K562 (cell line): ENCODE data around the gene ZER1. TPM values are rescaled to one million over a fixed set of nuclear protein-coding genes. Genes with fewer than 3 reads are reported as not detected.
A peak's percentile ranks its signal among the peaks of the same experiment; 100 is the strongest.

Experiments used
- GTF2A2 ChIP-seq: IDR thresholded peaks from 2 replicates; pipeline ENCODE4 v1.6.1; 2016; ENCODE audit warnings: mild to moderate bottlenecking, missing genetic modification characterization, missing compliant biosample characterization
- HNRNPH1 ChIP-seq: fragments of 200-400 bp; formaldehyde crosslinking; optimal IDR thresholded peaks from 2 replicates; pipeline ENCODE3; 2017; ENCODE audit warnings: low read depth, mild to moderate bottlenecking, low read length, moderate library complexity
- HNRNPLL ChIP-seq: fragments of 200-400 bp; formaldehyde crosslinking; IDR thresholded peaks from 2 replicates; pipeline ENCODE4 v1.6.1; 2017; ENCODE audit warnings: low read length, low read depth, mild to moderate bottlenecking; ENCODE audit not compliant: poor library complexity, severe bottlenecking
- NFRKB ChIP-seq: fragments of 450-650 bp; IDR thresholded peaks from 2 replicates; pipeline ENCODE4 v1.6.1; 2016; ENCODE audit warnings: low read depth
- NR2C2 ChIP-seq, 2 experiments: fragments of 200-800 bp in 1 of 2; sonication (Bioruptor generic) in 1 of 2; sonication (generic) in 1 of 2; formaldehyde crosslinking in 1 of 2; IDR thresholded peaks; 2 replicates each; pipeline versions ENCODE4 v1.6.1 to v1.8.0; 2016 to 2022; ENCODE audit warnings: mild to moderate bottlenecking in 1 of 2, missing compliant biosample characterization in 1 of 2, missing genetic modification characterization in 1 of 2, missing genetic modification reagents in 1 of 2
- PHF8 ChIP-seq: fragments of 200-600 bp; sonication (generic); IDR thresholded peaks from 2 replicates; pipeline ENCODE4 v1.6.1; 2012; ENCODE audit warnings: mixed run types, mild to moderate bottlenecking, inconsistent platforms, low read length, moderate library complexity, borderline replicate concordance
- SIN3A ChIP-seq, 2 experiments: fragments of 150-350 bp in 1 of 2; IDR thresholded peaks; 2 replicates each; pipeline ENCODE4 v1.6.1; 2011 to 2016; ENCODE audit warnings: borderline replicate concordance in 2 of 2, low read depth in 2 of 2, low read length in 2 of 2, mild to moderate bottlenecking in 2 of 2, moderate library complexity in 2 of 2; ENCODE audit not compliant: control insufficient read depth in 1 of 2
- SMARCB1 ChIP-seq: IDR thresholded peaks from 2 replicates; pipeline ENCODE4 v1.6.1; 2011; ENCODE audit warnings: improper control_type of control experiment, low read depth; ENCODE audit not compliant: insufficient read length
- SMC3 ChIP-seq: conservative IDR thresholded peaks from 2 replicates; pipeline ENCODE4 v1.6.1; 2011; ENCODE audit warnings: low read depth, low read length, improper control_type of control experiment; ENCODE audit not compliant: insufficient read depth
- XRCC4 ChIP-seq: IDR thresholded peaks from one replicate; pipeline ENCODE4 v1.6.1; 2011; ENCODE audit not compliant: insufficient read depth, insufficient read length; ENCODE audit errors: extremely low read depth
- ZFPM2 ChIP-seq: fragments of 250-450 bp; sonication (Bioruptor Pico); IDR thresholded peaks from 2 replicates; pipeline ENCODE4 v1.5.1; 2022; ENCODE audit warnings: mild to moderate bottlenecking
- polyA plus RNA-seq, 8 experiments: library from polyadenylated mRNA; depleted of rRNA in 4 of 8; stranded (reverse) in 5 of 8; unstranded in 3 of 8; fragments of >200 nt; fragmentation: Nextera tagmentation in 2 of 8; fragmentation: Illumina TruSeq in 1 of 8; extraction: Ambion mirVana in 2 of 8; extraction: Trizol in 1 of 8; gene quantifications; 2 replicates each; pipeline versions ENCODE4 v1.2.1 to v1.2.3, GENCODE V29; 2011 to 2014; ENCODE audit warnings: inconsistent platforms in 1 of 8, missing spikeins in 1 of 8
- total RNA-seq, 7 experiments: library from RNA; depleted of rRNA in 6 of 7; stranded (reverse); fragments of >200 nt in 6 of 7; fragmentation: Illumina TruSeq in 2 of 7; extraction: Trizol in 2 of 7; gene quantifications; 2 replicates each; pipeline versions ENCODE4 v1.2.1 to v1.2.3, GENCODE V29; 2011 to 2021; ENCODE audit warnings: low replicate concordance in 1 of 7
- TF ChIP-seq, protein P1 (sequence below): fragments of 250-450 bp; sonication (Bioruptor Pico); IDR thresholded peaks from 2 replicates; pipeline ENCODE4 v1.5.0; 2020; ENCODE audit warnings: mild to moderate bottlenecking
- TF ChIP-seq, protein P2 (sequence below), 3 experiments: fragments of 200-800 bp in 1 of 3; fragments of 250-450 bp in 1 of 3; fragments of 450-650 bp in 1 of 3; sonication (Bioruptor Pico) in 1 of 3; sonication (Bioruptor generic) in 1 of 3; formaldehyde crosslinking in 1 of 3; IDR thresholded peaks; 2 replicates each; pipeline versions ENCODE4 v1.6.1 to v1.8.0; 2016 to 2022; ENCODE audit warnings: mild to moderate bottlenecking in 2 of 3, missing genetic modification characterization in 2 of 3, missing compliant biosample characterization in 1 of 3, moderate library complexity in 1 of 3
- TF ChIP-seq, protein P3 (sequence below): fragments of 250-450 bp; sonication (Bioruptor Pico); IDR thresholded peaks from 2 replicates; pipeline ENCODE4 v1.8.0; 2021; ENCODE audit warnings: borderline replicate concordance, mild to moderate bottlenecking, moderate library complexity; ENCODE audit not compliant: poor library complexity, severe bottlenecking
- TF ChIP-seq, protein P4 (sequence below): fragments of 450-650 bp; IDR thresholded peaks from 2 replicates; pipeline ENCODE4 v1.6.1; 2014; ENCODE audit warnings: low read depth, mild to moderate bottlenecking, moderate library complexity, borderline replicate concordance

Gene ZER1
- total and polyA plus RNA-seq, 9 of the 15 experiments (the other 6 are each of a cell fraction or from before 2014, with no cell fraction given) = 0.07 to 10.7 (median 6.2) TPM

DNA sequence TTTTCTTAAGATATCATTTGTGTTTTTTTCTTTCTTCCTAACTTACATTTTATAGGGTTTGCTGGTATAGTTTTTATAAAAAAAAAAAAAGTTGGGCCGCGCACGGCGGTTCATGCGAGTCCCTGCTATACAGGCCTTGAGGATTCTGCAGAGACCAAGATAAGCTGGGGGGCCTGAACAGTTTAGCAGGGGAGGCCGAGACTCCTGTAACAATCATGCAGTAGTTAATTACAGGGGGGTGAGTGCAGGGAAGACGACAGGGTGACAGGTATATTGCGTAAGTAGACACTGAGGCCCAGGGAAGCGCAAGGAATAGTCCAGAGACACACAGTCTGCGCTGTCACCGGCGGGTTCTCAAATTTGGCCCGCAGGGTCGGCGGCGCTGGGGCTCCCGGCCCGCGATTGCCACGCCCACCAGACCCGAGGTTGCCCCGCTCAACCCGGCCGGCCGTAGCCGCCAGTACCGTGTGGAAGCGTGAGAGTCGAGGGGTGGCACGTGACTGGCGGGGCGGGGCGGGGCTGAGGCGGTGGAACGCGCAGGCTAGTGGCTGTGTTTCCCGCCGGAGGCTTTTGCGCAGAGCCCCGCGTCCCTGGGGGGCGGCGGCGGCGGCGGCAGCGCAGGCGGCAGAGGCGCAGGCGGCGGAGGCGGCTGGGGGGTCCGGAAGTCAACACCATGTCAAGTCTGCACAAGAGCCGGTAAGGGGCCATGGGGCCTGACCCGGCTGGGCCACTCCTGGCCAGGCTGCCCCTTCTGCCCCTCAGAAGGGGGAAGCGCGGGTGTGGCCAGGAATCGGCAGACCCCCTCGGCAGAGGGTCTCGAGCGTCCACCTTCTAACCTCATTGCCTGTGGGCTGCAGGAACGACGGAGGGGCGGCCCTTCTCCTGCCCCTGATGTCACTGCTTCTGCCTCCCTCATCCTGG lies 15.2 kb upstream of the ZER1 start, which contains the start of gene TBC1D13 (continued):
- TF ChIP-seq SIN3A (IDR thresholded peaks at IDR 0.05; ENCODE audit: borderline replicate concordance in 2 of 2, control insufficient read depth in 1 of 2, low read depth in 2 of 2, low read length in 2 of 2) (peak; percentile 67 to 72; a peak in 3 of 4 replicates), SMC3 (no peak), SMARCB1 (no peak), HNRNPH1 (no peak), XRCC4 (no peak), NR2C2 (CRISPR knock-in tag; IDR thresholded peaks at IDR 0.05) (0 out of 2 replicates have a peak, but pooled peaks have one; percentile 48), NR2C2 (tag; IDR thresholded peaks at IDR 0.05) (peak; percentile 77), HNRNPLL (peak; percentile 84), ZFPM2 (no peak), PHF8 (peak; percentile 91), NFRKB (peak; percentile 52), GTF2A2 (tag) (no peak)
- TF ChIP-seq, protein P1, sequence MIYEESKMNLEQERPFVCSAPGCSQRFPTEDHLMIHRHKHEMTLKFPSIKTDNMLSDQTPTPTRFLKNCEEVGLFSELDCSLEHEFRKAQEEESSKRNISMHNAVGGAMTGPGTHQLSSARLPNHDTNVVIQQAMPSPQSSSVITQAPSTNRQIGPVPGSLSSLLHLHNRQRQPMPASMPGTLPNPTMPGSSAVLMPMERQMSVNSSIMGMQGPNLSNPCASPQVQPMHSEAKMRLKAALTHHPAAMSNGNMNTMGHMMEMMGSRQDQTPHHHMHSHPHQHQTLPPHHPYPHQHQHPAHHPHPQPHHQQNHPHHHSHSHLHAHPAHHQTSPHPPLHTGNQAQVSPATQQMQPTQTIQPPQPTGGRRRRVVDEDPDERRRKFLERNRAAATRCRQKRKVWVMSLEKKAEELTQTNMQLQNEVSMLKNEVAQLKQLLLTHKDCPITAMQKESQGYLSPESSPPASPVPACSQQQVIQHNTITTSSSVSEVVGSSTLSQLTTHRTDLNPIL (CRISPR knock-in tag) = no peak
- TF ChIP-seq, protein P2, sequence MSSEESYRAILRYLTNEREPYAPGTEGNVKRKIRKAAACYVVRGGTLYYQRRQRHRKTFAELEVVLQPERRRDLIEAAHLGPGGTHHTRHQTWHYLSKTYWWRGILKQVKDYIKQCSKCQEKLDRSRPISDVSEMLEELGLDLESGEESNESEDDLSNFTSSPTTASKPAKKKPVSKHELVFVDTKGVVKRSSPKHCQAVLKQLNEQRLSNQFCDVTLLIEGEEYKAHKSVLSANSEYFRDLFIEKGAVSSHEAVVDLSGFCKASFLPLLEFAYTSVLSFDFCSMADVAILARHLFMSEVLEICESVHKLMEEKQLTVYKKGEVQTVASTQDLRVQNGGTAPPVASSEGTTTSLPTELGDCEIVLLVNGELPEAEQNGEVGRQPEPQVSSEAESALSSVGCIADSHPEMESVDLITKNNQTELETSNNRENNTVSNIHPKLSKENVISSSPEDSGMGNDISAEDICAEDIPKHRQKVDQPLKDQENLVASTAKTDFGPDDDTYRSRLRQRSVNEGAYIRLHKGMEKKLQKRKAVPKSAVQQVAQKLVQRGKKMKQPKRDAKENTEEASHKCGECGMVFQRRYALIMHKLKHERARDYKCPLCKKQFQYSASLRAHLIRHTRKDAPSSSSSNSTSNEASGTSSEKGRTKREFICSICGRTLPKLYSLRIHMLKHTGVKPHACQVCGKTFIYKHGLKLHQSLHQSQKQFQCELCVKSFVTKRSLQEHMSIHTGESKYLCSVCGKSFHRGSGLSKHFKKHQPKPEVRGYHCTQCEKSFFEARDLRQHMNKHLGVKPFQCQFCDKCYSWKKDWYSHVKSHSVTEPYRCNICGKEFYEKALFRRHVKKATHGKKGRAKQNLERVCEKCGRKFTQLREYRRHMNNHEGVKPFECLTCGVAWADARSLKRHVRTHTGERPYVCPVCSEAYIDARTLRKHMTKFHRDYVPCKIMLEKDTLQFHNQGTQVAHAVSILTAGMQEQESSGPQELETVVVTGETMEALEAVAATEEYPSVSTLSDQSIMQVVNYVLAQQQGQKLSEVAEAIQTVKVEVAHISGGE (CRISPR knock-in tag; IDR thresholded peaks at IDR 0.05) = peak; percentile 94 to 100 (median 99)
- TF ChIP-seq, protein P3, sequence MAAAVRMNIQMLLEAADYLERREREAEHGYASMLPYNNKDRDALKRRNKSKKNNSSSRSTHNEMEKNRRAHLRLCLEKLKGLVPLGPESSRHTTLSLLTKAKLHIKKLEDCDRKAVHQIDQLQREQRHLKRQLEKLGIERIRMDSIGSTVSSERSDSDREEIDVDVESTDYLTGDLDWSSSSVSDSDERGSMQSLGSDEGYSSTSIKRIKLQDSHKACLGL (CRISPR knock-in tag) = no peak
- TF ChIP-seq, protein P4, sequence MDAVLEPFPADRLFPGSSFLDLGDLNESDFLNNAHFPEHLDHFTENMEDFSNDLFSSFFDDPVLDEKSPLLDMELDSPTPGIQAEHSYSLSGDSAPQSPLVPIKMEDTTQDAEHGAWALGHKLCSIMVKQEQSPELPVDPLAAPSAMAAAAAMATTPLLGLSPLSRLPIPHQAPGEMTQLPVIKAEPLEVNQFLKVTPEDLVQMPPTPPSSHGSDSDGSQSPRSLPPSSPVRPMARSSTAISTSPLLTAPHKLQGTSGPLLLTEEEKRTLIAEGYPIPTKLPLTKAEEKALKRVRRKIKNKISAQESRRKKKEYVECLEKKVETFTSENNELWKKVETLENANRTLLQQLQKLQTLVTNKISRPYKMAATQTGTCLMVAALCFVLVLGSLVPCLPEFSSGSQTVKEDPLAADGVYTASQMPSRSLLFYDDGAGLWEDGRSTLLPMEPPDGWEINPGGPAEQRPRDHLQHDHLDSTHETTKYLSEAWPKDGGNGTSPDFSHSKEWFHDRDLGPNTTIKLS = peak; percentile 66; the same call in 1 of the 2 replicates
